ENCODE results near the gene MICB.

GRCh38 chr6:31472259-31472658 is 25.7 kb upstream of the MICB start:
- TF ChIP-seq CTCF (IDR thresholded peaks at IDR 0.05; ENCODE audit: insufficient read depth, low read length, poor library complexity, severe bottlenecking) = no peak
- no peak for TF ChIP-seq EZH2phosphoT487 (conservative IDR thresholded peaks at IDR 0.05; ENCODE audit: low read length)

Measured in SU-DHL-6 (cell line).